ENCODE data around the gene TAF5. TPM values are rescaled to one million over a fixed set of nuclear protein-coding genes. Genes with fewer than 3 reads are reported as not detected.

Gene TAF5
- total RNA-seq = 4.7 to 5.2 TPM (median 4.9 TPM) in 3 replicates

DNA sequence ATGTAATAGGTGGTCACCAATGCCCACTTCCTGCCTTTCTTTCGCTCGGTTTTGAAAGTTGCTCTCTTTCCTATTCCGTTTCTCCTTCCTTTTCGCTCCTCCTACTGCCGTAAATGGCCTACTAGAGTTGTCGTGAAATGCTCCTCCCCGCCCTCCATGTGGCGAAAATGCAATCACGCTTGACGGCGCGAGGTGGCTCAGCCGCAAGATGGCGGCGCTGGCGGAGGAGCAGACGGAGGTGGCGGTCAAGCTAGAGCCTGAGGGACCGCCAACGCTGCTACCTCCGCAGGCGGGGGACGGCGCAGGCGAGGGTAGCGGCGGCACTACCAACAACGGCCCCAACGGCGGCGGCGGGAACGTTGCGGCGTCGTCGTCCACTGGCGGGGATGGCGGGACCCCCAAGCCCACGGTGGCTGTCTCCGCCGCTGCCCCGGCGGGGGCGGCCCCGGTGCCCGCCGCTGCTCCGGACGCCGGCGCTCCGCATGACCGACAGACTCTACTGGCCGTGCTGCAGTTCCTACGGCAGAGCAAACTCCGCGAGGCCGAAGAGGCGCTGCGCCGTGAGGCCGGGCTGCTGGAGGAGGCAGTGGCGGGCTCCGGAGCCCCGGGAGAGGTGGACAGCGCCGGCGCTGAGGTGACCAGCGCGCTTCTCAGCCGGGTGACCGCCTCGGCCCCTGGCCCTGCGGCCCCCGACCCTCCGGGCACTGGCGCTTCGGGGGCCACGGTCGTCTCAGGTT lies at the start of gene TAF5:
TAF5 (plus strand) TSS at position 195 of the 737 bp plus-strand sequence; CDS start at position 209, 14 bp downstream.
- no peaks in the 10 kb centered on the region for H3K36me3 Mint-ChIP-seq
- peak; percentile 81 to 84 for DNase-seq (ENCODE audit: low spot score in 2 of 2, unreplicated experiment in 2 of 2)
- H3K27ac Mint-ChIP-seq = peak within 1 kb of the TSS; percentile 95
- TF ChIP-seq, protein P1, sequence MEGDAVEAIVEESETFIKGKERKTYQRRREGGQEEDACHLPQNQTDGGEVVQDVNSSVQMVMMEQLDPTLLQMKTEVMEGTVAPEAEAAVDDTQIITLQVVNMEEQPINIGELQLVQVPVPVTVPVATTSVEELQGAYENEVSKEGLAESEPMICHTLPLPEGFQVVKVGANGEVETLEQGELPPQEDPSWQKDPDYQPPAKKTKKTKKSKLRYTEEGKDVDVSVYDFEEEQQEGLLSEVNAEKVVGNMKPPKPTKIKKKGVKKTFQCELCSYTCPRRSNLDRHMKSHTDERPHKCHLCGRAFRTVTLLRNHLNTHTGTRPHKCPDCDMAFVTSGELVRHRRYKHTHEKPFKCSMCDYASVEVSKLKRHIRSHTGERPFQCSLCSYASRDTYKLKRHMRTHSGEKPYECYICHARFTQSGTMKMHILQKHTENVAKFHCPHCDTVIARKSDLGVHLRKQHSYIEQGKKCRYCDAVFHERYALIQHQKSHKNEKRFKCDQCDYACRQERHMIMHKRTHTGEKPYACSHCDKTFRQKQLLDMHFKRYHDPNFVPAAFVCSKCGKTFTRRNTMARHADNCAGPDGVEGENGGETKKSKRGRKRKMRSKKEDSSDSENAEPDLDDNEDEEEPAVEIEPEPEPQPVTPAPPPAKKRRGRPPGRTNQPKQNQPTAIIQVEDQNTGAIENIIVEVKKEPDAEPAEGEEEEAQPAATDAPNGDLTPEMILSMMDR (IDR thresholded peaks at IDR 0.05; ENCODE audit: unreplicated experiment) = peak; percentile 6
- peaks cover 6% of the 10 kb centered on the region for H3K9me3 Mint-ChIP-seq
- peaks cover 5% of the 10 kb centered on the region for H3K4me1 Mint-ChIP-seq
- no peaks in the 10 kb centered on the region for H3K27me3 Mint-ChIP-seq (ENCODE audit: low read depth)
- H3K4me3 Mint-ChIP-seq = peak within 1 kb of the TSS; percentile 92

GRCh38 chr10:103327906-103328305 lies 39.9 kb upstream of the TAF5 start:
- Mint-ChIP-seq H3K4me3 (no peak overlapping the region), H3K36me3 (peaks cover 31% of the 10 kb centered on the region), H3K4me1 (no peaks in the 10 kb centered on the region), H3K27ac (no peak overlapping the region), H3K9me3 (no peaks in the 10 kb centered on the region), H3K27me3 (ENCODE audit: low read depth) (no peaks in the 10 kb centered on the region)
- no peak for DNase-seq (ENCODE audit: low spot score in 2 of 2, unreplicated experiment in 2 of 2)
- TF ChIP-seq, protein P1 (IDR thresholded peaks at IDR 0.05; ENCODE audit: unreplicated experiment) = no peak

DNA sequence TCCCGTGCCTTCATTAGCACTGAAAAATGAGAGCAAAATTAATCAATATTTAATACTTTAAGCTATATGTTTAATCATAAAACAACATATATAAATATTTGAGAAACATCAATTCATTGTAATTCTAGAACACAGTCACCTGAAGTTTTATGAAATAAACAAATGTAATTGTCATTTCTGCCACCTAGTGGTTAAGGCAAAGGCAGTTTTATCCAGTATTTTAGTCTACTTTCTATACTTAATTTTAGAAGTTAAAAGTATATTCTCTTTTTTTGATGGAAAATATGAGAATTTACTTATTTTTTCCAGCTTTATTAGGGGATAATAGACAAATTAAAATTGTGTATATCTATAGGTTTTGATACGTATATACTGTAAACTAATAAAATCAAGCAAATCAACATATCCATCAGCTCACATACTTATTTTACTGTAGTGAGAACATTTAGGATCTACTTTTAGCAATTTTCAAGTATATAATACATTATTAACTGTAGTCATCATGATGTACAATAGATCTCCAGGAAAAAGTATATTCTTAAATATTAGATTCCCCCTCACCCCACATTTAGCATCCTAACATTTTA lies 33.7 kb upstream of the TAF5 start:
- Mint-ChIP-seq H3K4me3 (no peak overlapping the region), H3K27me3 (ENCODE audit: low read depth) (no peaks in the 10 kb centered on the region), H3K4me1 (no peaks in the 10 kb centered on the region), H3K9me3 (no peaks in the 10 kb centered on the region), H3K27ac (no peak overlapping the region), H3K36me3 (peaks cover 25% of the 10 kb centered on the region)
- TF ChIP-seq, protein P1 (IDR thresholded peaks at IDR 0.05; ENCODE audit: unreplicated experiment) = peak; percentile 64
- DNase-seq (ENCODE audit: low spot score in 2 of 2, unreplicated experiment in 2 of 2) = no peak

DNA sequence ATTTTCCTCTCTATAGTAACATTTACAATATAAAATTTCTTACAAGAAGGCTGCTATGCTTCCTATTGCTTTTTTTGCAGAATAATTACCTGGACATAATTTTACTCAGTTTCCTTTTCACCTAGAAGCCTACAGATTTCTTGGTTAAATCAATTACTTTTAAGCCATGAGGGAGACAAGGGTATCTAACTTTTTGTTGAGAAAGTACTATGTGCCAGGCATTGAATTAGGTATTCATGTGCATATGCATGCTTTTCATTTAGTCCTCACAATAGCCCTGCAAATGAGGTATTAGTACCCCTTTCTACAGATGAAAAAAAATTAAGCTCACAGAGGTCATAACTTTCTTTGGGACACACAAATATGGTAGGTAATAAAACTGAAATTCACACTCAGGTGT lies 33.2 kb upstream of the TAF5 start:
- no peaks in the 10 kb centered on the region for H3K4me1 Mint-ChIP-seq
- H3K9me3 Mint-ChIP-seq = no peaks in the 10 kb centered on the region
- TF ChIP-seq, protein P1 (IDR thresholded peaks at IDR 0.05; ENCODE audit: unreplicated experiment) = no peak
- DNase-seq (ENCODE audit: low spot score in 2 of 2, unreplicated experiment in 2 of 2) = no peak
- no peaks in the 10 kb centered on the region for H3K27me3 Mint-ChIP-seq (ENCODE audit: low read depth)
- no peak overlapping the region for H3K4me3 Mint-ChIP-seq
- H3K27ac Mint-ChIP-seq = no peak overlapping the region
- peaks cover 27% of the 10 kb centered on the region for H3K36me3 Mint-ChIP-seq

- DNase-seq (ENCODE audit: low spot score in 2 of 2, unreplicated experiment in 2 of 2) = no peak
- H3K27ac Mint-ChIP-seq = no peak overlapping the region
- no peaks in the 10 kb centered on the region for H3K27me3 Mint-ChIP-seq (ENCODE audit: low read depth)
- H3K4me3 Mint-ChIP-seq = no peak overlapping the region
- TF ChIP-seq, protein P1 (IDR thresholded peaks at IDR 0.05; ENCODE audit: unreplicated experiment) = no peak
- no peaks in the 10 kb centered on the region for H3K9me3 Mint-ChIP-seq
- H3K36me3 Mint-ChIP-seq = peaks cover 21% of the 10 kb centered on the region
- no peaks in the 10 kb centered on the region for H3K4me1 Mint-ChIP-seq
Measured at GRCh38 chr10:103336370-103336769, 31.4 kb upstream of the TAF5 start.
